Stimulated activated CD8-positive, alpha-beta memory T cell treated with anti-CD3 and anti-CD28 coated beads, Interleukin-15, amount 100 ng/mL, for 24 hours (primary cell): ENCODE data around the gene ITIH6.
"Not testable (repeated sequence)": the region's sequence is repeated elsewhere in the genome, so short reads cannot be mapped to it uniquely, and the experiment has no call there.

Experiments used
- DNase-seq: peaks from one replicate; pipeline ENCODE4 v3.0.0-alpha.2; 2020; ENCODE audit warnings: low read depth

The ITIH6 gene

DNA sequence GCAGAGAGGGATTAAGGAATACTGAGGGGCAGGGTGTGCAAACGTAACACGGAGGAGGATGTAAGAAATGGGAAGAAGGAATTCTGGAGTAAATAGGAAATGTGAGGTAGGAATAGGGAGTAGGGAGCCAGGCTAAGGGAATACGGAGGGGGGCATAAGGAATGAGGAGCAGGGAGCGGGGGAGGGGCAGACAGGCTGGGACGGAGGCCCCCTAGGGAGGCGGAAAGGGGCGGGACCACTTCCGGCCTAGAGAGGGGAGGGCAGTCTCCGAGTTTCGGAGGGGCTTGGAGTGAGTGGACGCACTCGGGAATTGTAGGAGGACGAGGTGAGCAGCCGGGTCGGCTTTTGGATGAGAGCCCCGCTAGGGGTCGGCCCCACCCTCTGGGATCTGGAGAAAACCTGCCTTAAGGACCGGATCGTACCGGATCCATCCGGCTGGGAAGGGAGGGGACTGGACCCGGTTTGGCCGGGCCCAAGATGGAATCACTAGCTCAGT, 10.1 kb upstream of the ITIH6 start:
- DNase-seq, result peak; percentile 13

GRCh38 chrX:54807524-54808108, 9.6 kb upstream of the ITIH6 start, which contains the start of gene MAGED2:
MAGED2 (plus strand) TSS chrX:54807745; CDS start chrX:54809332, 1,587 bp downstream.
- no peak for DNase-seq

- no peak for DNase-seq
Observed at GRCh38 chrX:54799046-54799445, 991 bp upstream of the ITIH6 start.

- DNase-seq, result no peak
Observed at GRCh38 chrX:54794795-54795194, 3.3 kb downstream of the ITIH6 start.

- DNase-seq, result no peak
Observed at GRCh38 chrX:54794028-54794427, 4.0 kb downstream of the ITIH6 start.

- not testable (repeated sequence) for DNase-seq
Observed at GRCh38 chrX:54789405-54789804, 8.7 kb downstream of the ITIH6 start.

DNA sequence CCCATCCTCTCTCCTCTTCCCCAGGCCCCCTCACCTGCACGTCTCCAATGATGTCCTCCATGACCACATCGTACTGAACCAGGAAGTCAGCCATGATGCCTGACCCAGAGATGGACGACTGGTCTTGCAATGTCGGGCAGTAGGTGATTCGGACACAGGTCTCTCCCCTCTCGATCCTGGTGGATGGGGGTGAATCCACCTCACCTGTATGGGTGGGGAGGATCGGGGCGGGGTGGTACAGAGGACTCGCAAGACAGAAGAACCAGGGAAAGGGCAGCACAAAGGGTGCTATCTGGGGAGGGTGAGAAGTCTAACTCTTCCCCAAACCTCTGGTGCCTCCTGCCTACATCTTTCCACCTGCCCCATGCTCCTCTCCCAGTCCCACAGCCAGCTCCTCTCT, 9.6 kb downstream of the ITIH6 start:
- DNase-seq, result no peak

DNA sequence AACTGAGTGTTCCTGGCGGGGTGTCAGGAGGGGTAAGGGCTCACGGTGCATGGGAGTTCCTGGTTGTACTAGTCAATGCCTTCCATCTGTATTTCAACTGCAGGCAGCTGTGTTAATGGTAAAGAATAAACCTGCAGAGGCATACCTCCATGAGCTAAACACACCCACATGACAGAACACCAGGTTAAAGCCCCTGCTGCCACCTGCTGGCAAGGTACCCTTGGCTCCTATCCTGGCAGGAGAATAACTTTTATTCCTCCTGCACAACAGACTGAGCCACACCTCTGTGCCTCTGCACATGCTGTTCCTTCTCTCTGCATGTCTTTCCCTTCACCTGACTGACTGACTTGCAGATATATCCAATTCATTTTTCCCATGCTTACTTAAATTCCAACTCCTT, 11.1 kb downstream of the ITIH6 start:
- no peak for DNase-seq

DNA sequence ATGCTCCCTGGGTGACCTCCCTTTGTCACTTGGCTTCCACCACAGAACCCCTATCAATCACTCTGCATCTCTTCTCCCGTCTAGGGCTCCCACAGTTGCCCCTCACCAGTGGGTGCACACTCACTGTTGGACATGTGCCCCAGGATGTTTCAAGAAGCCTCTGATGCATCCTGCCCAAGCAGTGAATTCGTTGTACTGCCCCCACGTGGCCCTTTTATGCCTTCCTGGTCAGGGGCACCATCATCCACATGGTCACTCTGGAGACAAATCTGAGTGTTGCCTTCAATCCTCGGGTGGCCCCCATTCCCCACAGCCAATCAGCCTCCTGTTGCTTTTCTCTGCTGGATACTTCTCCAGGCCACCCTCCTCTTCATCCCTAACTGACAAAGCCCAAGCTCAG, 12.2 kb downstream of the ITIH6 start:
- DNase-seq, result no peak

DNA sequence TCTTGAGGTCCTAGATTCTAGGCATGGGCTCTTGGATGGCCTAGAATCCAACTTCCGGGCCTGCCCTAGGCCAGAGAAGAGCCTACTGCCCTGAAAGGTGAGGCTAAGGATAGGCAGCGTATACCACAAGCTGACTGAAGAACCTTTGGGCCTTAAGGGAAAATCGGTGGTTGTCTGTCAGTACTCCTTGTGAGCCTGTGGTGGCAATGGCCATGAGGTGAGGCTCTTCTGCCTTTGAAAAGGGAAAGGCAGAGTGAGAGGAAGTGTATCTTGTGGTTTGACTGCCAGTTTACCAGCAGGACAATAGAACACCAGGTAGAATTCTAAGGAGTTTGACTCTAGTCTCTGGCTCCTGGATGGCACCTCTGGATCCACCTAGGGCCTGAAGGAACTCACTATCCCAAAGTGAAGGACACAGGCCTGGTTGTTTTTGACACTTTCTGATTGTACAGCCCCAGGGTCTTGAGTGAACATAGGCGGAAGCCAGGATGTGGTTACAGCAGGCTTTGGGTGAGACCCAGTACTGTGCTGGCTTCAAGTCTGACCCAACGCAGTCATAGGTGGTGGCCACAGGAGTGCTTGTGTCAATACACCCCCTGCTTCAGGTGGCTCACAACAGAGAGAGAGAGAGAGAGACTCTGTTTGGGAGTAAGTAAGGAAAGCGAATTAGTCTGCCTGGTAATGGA, 20.9 kb downstream of the ITIH6 start:
- DNase-seq, result no peak

GRCh38 chrX:54776061-54776460, 22.0 kb downstream of the ITIH6 start:
- no peak for DNase-seq

DNA sequence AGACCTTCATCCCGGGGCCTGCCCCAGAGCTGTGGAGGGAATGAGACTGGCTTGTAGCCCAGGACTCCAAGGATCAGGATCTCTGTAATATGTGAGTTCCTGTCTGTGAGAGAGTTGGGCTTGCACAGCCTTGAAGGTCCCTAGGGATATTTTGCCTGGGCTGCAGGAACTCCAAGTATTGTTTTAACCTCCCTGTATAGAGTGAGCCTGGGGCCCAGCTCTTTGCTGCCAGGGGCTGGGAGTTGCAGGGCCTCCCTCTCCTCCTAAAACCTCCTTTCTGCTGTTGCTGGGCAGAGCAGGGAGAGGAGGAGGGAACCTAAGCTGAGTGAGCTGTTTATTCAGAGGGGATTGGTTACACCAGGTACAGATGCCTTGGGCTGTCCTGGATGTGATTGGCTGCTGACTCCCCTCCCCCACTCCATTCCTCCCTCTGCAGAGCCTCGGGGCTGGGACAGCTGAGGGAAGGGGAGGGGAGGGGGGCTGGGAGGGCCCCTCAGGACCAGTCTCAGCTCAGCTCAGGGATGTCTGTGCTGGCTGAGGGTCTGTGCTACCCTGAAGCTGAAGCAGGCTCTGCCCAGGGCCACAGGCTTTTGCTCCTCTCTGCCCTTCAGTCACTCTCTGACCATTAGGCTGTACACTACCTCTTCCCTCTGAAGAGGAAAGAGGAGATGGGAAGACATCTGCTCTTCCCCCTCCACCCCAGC, 23.5 kb downstream of the ITIH6 start:
- DNase-seq, result not testable (repeated sequence)

DNA sequence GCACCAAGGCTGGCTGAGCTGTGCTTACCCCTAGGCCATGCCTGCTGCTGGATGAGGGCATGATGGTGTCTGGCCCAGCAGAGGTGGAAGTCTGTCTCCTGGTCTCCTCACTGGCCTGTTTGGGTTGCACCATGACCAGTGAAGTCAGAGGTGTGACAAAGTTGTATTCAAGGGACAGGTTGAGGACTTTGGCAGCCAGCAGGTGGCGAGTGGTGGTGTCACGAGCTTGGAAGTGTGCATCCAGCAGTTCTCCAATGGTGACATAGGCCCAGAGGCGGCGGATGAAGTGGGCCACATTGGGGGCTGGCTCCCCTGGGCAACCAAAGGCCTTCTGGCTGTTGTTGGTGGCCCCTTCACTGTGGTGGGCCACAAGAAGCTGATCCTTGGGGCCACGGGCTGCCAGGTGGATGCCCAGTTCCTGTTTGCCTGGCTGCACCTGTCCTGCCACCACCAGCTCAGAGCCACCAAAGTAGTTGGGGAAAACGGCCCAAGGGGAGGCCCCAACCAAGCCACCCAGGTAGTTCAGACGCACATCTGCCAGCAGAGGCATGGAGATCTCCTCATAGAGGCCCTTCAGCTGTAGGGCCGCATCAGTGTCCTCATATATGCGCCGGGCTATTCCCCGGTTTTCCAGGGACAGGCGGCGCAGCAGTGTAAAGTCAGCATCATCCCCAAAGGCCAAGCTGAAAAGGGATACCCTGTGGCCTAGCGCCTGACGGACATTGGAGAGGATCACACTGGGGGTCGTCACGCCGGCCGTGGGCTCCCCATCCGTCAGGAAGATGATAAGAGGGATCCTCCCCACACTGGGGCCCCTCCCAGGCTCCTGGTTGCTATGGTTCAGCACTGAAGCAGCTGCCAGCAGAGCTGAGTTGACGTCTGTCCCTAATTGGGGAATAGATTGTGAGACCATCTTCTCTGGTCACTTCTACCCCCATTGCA, 39.7 kb downstream of the ITIH6 start:
- no peak for DNase-seq

GRCh38 chrX:54754854-54755253, 43.2 kb downstream of the ITIH6 start:
- no peak for DNase-seq

GRCh38 chrX:54748626-54749025, 49.4 kb downstream of the ITIH6 start:
- no peak for DNase-seq

GRCh38 chrX:54747733-54748393, 50.2 kb downstream of the ITIH6 start:
- no peak for DNase-seq

- no peak for DNase-seq
Observed at GRCh38 chrX:54746928-54747327, 51.1 kb downstream of the ITIH6 start.

- DNase-seq, result no peak
Observed at GRCh38 chrX:54745676-54746075, 52.4 kb downstream of the ITIH6 start.

DNA sequence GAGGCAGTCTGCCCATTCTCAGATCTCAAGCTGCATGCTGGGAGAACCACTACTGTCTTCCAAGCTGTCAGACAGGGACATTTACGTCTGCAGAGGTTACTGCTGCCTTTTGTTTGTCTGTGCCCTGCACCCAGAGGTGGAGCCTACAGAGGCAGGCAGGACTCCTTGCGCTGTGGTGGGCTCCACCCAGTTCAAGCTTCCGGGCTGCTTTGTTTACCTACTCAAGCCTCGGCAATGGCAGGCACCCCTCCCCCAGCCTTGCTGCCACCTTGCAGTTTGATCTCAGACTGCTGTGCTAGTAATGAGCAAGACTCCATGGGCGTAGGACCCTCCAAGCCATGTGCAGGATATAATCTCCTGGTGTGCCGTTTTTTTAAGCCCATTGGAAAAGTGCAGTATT, 59.5 kb downstream of the ITIH6 start:
- not testable (repeated sequence) for DNase-seq

GRCh38 chrX:54736298-54736942, 61.6 kb downstream of the ITIH6 start:
- not testable (repeated sequence) for DNase-seq

DNA sequence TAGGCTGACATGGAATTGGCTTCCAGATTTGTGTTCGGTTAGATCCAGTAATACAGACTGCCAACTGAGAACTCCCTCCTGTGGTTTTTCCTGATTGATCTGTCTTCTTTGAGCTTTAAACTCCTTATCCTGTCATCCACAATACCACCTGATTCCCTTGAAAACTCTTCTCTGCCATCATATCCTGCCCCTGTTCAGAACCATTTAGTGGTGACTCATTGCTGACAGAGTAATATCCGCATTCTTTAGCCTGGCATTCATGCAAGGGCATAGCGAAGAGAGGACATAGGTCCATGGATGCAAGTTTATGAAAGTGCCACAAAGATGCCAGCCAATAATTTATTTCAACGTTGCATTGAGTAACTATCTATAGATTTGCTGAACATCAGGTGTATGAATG, 76.6 kb downstream of the ITIH6 start:
- no peak for DNase-seq
